ENCODE data around the gene EPYC. TPM values are rescaled to one million over a fixed set of nuclear protein-coding genes. Genes with fewer than 3 reads are reported as not detected.

EPYC gene
- total RNA-seq, 2 experiments from 2014 or later = not detected

DNA sequence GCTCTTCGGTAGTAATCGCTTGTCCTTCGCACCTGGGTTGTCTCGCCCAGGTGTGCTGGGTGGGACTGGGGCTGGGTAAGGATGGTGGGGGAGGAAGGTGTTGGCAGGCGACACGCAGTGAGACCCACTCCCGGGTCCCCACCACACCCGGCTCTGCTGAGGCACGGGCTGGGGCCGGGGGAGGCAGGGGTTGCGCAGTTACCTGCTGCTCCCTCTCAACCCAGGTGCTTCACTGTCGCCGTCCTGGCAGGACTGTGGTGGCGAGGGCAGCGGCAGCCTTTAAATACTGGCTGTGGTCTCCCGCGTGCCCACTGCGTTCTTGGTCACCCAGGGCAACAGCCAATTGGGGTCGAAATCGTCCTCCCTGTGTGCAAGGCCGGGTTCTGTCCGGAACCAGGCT is 49.9 kb downstream of the EPYC start, which contains the start of gene CCER1:
CCER1 (minus strand) TSS at position 256 of the 400 bp plus-strand sequence. CDS start 434 bp downstream, outside the sequence.
- Histone ChIP-seq H2AFZ (ENCODE audit: low read length) (no peak within 1 kb of the TSS), H3K36me3 (ENCODE audit: insufficient read depth, low read length) (no peaks in the 10 kb centered on the region), H3K9me3 (ENCODE audit: low read length) (no peaks in the 10 kb centered on the region), H3K4me3 (ENCODE audit: low read depth, low read length, poor library complexity, severe bottlenecking) (no peak within 1 kb of the TSS), H3K9me2 (ENCODE audit: insufficient read depth, low read length) (no peaks in the 10 kb centered on the region), H3K79me2 (ENCODE audit: insufficient read depth, low read depth, low read length) (no peaks in the 10 kb centered on the region), H3K4me1 (ENCODE audit: insufficient read depth, low read length, poor library complexity, severe bottlenecking) (no peaks in the 10 kb centered on the region), H4K20me1 (ENCODE audit: insufficient read depth, low read length) (no peaks in the 10 kb centered on the region), H3K27ac (ENCODE audit: low read depth, low read length, poor library complexity, severe bottlenecking) (no peak within 1 kb of the TSS), H3K4me2 (ENCODE audit: low read length) (no peak within 1 kb of the TSS)
- intact Hi-C loops (cut with micrococcal nuclease; ENCODE audit: unreplicated experiment) = no loop called here
- TF ChIP-seq, protein P1, sequence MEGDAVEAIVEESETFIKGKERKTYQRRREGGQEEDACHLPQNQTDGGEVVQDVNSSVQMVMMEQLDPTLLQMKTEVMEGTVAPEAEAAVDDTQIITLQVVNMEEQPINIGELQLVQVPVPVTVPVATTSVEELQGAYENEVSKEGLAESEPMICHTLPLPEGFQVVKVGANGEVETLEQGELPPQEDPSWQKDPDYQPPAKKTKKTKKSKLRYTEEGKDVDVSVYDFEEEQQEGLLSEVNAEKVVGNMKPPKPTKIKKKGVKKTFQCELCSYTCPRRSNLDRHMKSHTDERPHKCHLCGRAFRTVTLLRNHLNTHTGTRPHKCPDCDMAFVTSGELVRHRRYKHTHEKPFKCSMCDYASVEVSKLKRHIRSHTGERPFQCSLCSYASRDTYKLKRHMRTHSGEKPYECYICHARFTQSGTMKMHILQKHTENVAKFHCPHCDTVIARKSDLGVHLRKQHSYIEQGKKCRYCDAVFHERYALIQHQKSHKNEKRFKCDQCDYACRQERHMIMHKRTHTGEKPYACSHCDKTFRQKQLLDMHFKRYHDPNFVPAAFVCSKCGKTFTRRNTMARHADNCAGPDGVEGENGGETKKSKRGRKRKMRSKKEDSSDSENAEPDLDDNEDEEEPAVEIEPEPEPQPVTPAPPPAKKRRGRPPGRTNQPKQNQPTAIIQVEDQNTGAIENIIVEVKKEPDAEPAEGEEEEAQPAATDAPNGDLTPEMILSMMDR (conservative IDR thresholded peaks at IDR 0.05; ENCODE audit: low read length) = no peak
- no peak for TF ChIP-seq EZH2phosphoT487 (IDR thresholded peaks at IDR 0.05; ENCODE audit: borderline replicate concordance, low read depth, low read length)
- POLR2A ChIA-PET = no interaction called here
- BruUV-seq (replicated peaks) = no TSS peak
- CTCF ChIA-PET (ENCODE audit: unreplicated experiment) = no interaction called here
- no peak for DNase-seq (ENCODE audit: low spot score)

- H3K4me1 ChIP-seq (ENCODE audit: insufficient read depth, low read length, poor library complexity, severe bottlenecking) = no peaks in the 10 kb centered on the region
- ChIA-PET CTCF (ENCODE audit: unreplicated experiment) (interaction anchor here (0.6 kb wide), 1 partner anchor 8 kb away, joined by 3 read pairs; no protein-coding TSS in a partner anchor), POLR2A (no interaction called here)
- intact Hi-C loops (cut with micrococcal nuclease; ENCODE audit: unreplicated experiment) = no loop called here
- H2AFZ ChIP-seq (ENCODE audit: low read length) = no peak overlapping the region
- DNase-seq (ENCODE audit: low spot score) = no peak
- H3K4me2 ChIP-seq (ENCODE audit: low read length) = no peak overlapping the region
- H3K36me3 ChIP-seq (ENCODE audit: insufficient read depth, low read length) = no peaks in the 10 kb centered on the region
- no peak overlapping the region for H3K27ac ChIP-seq (ENCODE audit: low read depth, low read length, poor library complexity, severe bottlenecking)
- H3K9me3 ChIP-seq (ENCODE audit: low read length) = no peaks in the 10 kb centered on the region
- no peaks in the 10 kb centered on the region for H3K79me2 ChIP-seq (ENCODE audit: insufficient read depth, low read depth, low read length)
- no peaks in the 10 kb centered on the region for H3K9me2 ChIP-seq (ENCODE audit: insufficient read depth, low read length)
- BruUV-seq (replicated peaks) = no TSS peak
- TF ChIP-seq EZH2phosphoT487 (IDR thresholded peaks at IDR 0.05; ENCODE audit: borderline replicate concordance, low read depth, low read length) = no peak
- TF ChIP-seq, protein P1 (conservative IDR thresholded peaks at IDR 0.05; ENCODE audit: low read length) = no peak
- no peaks in the 10 kb centered on the region for H4K20me1 ChIP-seq (ENCODE audit: insufficient read depth, low read length)
- no peak overlapping the region for H3K4me3 ChIP-seq (ENCODE audit: low read depth, low read length, poor library complexity, severe bottlenecking)
Observed at GRCh38 chr12:90954428-90954827, 50.3 kb downstream of the EPYC start.

GRCh38 chr12:90953956-90954421 is 50.8 kb downstream of the EPYC start:
- Histone ChIP-seq H3K79me2 (ENCODE audit: insufficient read depth, low read depth, low read length) (no peaks in the 10 kb centered on the region), H3K36me3 (ENCODE audit: insufficient read depth, low read length) (no peaks in the 10 kb centered on the region), H3K9me2 (ENCODE audit: insufficient read depth, low read length) (no peaks in the 10 kb centered on the region), H2AFZ (ENCODE audit: low read length) (no peak overlapping the region), H3K9me3 (ENCODE audit: low read length) (no peaks in the 10 kb centered on the region), H3K4me2 (ENCODE audit: low read length) (no peak overlapping the region), H3K4me3 (ENCODE audit: low read depth, low read length, poor library complexity, severe bottlenecking) (no peak overlapping the region), H3K4me1 (ENCODE audit: insufficient read depth, low read length, poor library complexity, severe bottlenecking) (no peaks in the 10 kb centered on the region), H4K20me1 (ENCODE audit: insufficient read depth, low read length) (no peaks in the 10 kb centered on the region), H3K27ac (ENCODE audit: low read depth, low read length, poor library complexity, severe bottlenecking) (no peak overlapping the region)
- no peak for TF ChIP-seq EZH2phosphoT487 (IDR thresholded peaks at IDR 0.05; ENCODE audit: borderline replicate concordance, low read depth, low read length)
- TF ChIP-seq, protein P1 (conservative IDR thresholded peaks at IDR 0.05; ENCODE audit: low read length) = peak; percentile 82
- POLR2A ChIA-PET = no interaction called here
- no TSS peak for BruUV-seq (replicated peaks)
- CTCF ChIA-PET (ENCODE audit: unreplicated experiment) = interaction anchor here (0.6 kb wide), 1 partner anchor 8 kb away, joined by 3 read pairs; no protein-coding TSS in a partner anchor
- intact Hi-C loops (cut with micrococcal nuclease; ENCODE audit: unreplicated experiment) = no loop called here
- DNase-seq (ENCODE audit: low spot score) = peak; percentile 38

Data from OCI-LY7 (cell line).